Measurements from ENCODE around the gene ATF6. TPM values are rescaled to one million over a fixed set of nuclear protein-coding genes. Genes with fewer than 3 reads are reported as not detected.

The ATF6 gene
- total RNA-seq, 1 experiment from 2014 or later: 10.6 TPM

- no peak overlapping the region for H3K27ac Mint-ChIP-seq
- no peaks in the 10 kb centered on the region for H3K36me3 Mint-ChIP-seq
- no peaks in the 10 kb centered on the region for H3K27me3 Mint-ChIP-seq (ENCODE audit: low read depth)
- H3K4me3 Mint-ChIP-seq: no peak overlapping the region
- ChIA-PET POLR2A (no interaction called here), CTCF (no interaction called here)
- TF ChIP-seq NFE2L1 (CRISPR knock-in tag; IDR thresholded peaks at IDR 0.05) (no peak), ZMAT4 (CRISPR knock-in tag; IDR thresholded peaks at IDR 0.05) (no peak), MYBL2 (CRISPR knock-in tag; IDR thresholded peaks at IDR 0.05) (no peak), SOX15 (CRISPR knock-in tag; IDR thresholded peaks at IDR 0.05) (no peak), ATF1 (CRISPR knock-in tag; IDR thresholded peaks at IDR 0.05) (no peak), AFF4 (CRISPR knock-in tag; IDR thresholded peaks at IDR 0.05; ENCODE audit: borderline replicate concordance) (no peak), ATF6 (CRISPR knock-in tag; IDR thresholded peaks at IDR 0.05) (no peak), CREB1 (CRISPR knock-in tag; IDR thresholded peaks at IDR 0.05) (no peak), KAT7 (CRISPR knock-in tag; IDR thresholded peaks at IDR 0.05; ENCODE audit: borderline replicate concordance) (no peak), ESRRA (CRISPR knock-in tag; IDR thresholded peaks at IDR 0.05; ENCODE audit: borderline replicate concordance) (no peak), NR3C1 (CRISPR knock-in tag; conservative IDR thresholded peaks at IDR 0.05; ENCODE audit: low read depth) (no peak), TEAD1 (CRISPR knock-in tag; IDR thresholded peaks at IDR 0.05) (no peak), EMX1 (CRISPR knock-in tag; IDR thresholded peaks at IDR 0.05) (no peak), FOXJ3 (CRISPR knock-in tag; IDR thresholded peaks at IDR 0.05; ENCODE audit: borderline replicate concordance) (no peak), PRRX2 (CRISPR knock-in tag; IDR thresholded peaks at IDR 0.05) (no peak), GABPB1 (CRISPR knock-in tag; IDR thresholded peaks at IDR 0.05) (no peak), ZNF317 (CRISPR knock-in tag; IDR thresholded peaks at IDR 0.05; ENCODE audit: borderline replicate concordance, low read depth) (no peak), ZBTB43 (CRISPR knock-in tag; IDR thresholded peaks at IDR 0.05) (no peak), ZNF138 (CRISPR knock-in tag; conservative IDR thresholded peaks at IDR 0.05) (no peak)
- TF ChIP-seq, protein P1, sequence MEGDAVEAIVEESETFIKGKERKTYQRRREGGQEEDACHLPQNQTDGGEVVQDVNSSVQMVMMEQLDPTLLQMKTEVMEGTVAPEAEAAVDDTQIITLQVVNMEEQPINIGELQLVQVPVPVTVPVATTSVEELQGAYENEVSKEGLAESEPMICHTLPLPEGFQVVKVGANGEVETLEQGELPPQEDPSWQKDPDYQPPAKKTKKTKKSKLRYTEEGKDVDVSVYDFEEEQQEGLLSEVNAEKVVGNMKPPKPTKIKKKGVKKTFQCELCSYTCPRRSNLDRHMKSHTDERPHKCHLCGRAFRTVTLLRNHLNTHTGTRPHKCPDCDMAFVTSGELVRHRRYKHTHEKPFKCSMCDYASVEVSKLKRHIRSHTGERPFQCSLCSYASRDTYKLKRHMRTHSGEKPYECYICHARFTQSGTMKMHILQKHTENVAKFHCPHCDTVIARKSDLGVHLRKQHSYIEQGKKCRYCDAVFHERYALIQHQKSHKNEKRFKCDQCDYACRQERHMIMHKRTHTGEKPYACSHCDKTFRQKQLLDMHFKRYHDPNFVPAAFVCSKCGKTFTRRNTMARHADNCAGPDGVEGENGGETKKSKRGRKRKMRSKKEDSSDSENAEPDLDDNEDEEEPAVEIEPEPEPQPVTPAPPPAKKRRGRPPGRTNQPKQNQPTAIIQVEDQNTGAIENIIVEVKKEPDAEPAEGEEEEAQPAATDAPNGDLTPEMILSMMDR (IDR thresholded peaks at IDR 0.05): no peak
- ATAC-seq: no peak
- no peaks in the 10 kb centered on the region for H3K9me3 Mint-ChIP-seq
- no peaks in the 10 kb centered on the region for H3K4me1 Mint-ChIP-seq
- DNase-seq (ENCODE audit: low spot score): no peak
Observed at GRCh38 chr1:161779393-161779792, 13.3 kb downstream of the ATF6 start.

Data from WTC11 (cell line).